T-helper 9 cell (primary cell): Measurements from ENCODE around the gene TRMU.

Experiments used
- DNase-seq: peaks from one replicate; pipeline ENCODE4 v3.0.0-alpha.2; 2020

Gene TRMU

GRCh38 chr22:46357711-46358520 is 22.4 kb downstream of the TRMU start:
- DNase-seq, result no peak

- DNase-seq, result no peak
Observed at GRCh38 chr22:46358766-46359165, 23.3 kb downstream of the TRMU start.

- DNase-seq, result no peak
Observed at GRCh38 chr22:46359362-46359761, 23.8 kb downstream of the TRMU start.

- DNase-seq, result no peak
Observed at GRCh38 chr22:46360097-46360496, 24.6 kb downstream of the TRMU start.

- no peak for DNase-seq
Observed at GRCh38 chr22:46360891-46361290, 25.4 kb downstream of the TRMU start.

GRCh38 chr22:46361826-46362202 is 26.3 kb downstream of the TRMU start:
- no peak for DNase-seq

- DNase-seq, result no peak
Observed at GRCh38 chr22:46362203-46362933, 26.9 kb downstream of the TRMU start.

- no peak for DNase-seq
Observed at GRCh38 chr22:46362934-46363515, 27.5 kb downstream of the TRMU start.

GRCh38 chr22:46363611-46364321 is 28.3 kb downstream of the TRMU start:
- DNase-seq, result no peak

GRCh38 chr22:46364341-46365165 is 29.0 kb downstream of the TRMU start:
- DNase-seq, result no peak

- no peak for DNase-seq
Observed at GRCh38 chr22:46365166-46365624, 29.7 kb downstream of the TRMU start.

- DNase-seq, result no peak
Observed at GRCh38 chr22:46366327-46366731, 30.8 kb downstream of the TRMU start.

- no peak for DNase-seq
Observed at GRCh38 chr22:46366801-46367706, 31.5 kb downstream of the TRMU start.

- DNase-seq, result peak; percentile 56
Observed at GRCh38 chr22:46367707-46368191, 32.2 kb downstream of the TRMU start.

- no peak for DNase-seq
Observed at GRCh38 chr22:46368422-46368821, 32.9 kb downstream of the TRMU start.

GRCh38 chr22:46368871-46369715 is 33.6 kb downstream of the TRMU start:
- no peak for DNase-seq

GRCh38 chr22:46369716-46370583 is 34.4 kb downstream of the TRMU start:
- no peak for DNase-seq

GRCh38 chr22:46370584-46371291 is 35.2 kb downstream of the TRMU start:
- DNase-seq, result no peak
